Measurements from ENCODE around the gene VAMP2. TPM values are rescaled to one million over a fixed set of nuclear protein-coding genes. Genes with fewer than 3 reads are reported as not detected.

The VAMP2 gene
- total and polyA plus RNA-seq, 2 donors (not counting 1 experiment from before 2014, with no cell fraction given): 162 to 209 TPM

DNA sequence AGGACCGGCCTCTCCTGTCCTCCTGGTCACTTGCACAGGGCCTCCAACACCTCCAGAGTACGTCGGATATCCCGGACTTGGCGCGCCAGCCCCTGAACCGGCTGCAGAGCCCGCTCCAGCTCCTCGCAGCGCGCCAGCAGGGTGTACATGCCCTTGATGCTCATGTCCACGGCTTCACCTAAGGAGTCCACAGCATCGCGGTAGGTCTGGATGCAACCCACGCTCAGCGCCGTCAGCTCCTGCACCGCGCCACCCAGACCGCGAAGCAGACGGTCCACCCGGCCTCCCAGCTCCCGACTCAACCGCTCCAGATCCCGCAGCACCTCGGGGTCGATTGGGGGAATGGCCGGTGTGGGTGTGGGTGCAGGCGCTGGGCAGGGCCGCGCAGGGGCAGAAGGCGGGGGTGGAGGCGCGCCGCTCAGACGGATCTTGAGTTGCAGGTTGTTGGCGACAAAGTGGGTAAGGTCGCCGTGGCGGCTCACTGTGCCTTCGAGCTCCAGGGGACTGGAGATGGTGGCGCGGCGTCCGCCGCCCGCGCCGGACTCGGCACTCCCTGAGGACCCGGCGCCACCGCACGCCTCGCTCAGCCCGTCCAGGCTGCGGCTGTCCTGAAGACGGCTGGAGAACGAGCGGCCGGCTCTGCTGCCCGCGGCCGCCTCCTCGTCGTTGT lies 26.4 kb upstream of the VAMP2 start:
- Mint-ChIP-seq H3K9me3 (ENCODE audit: insufficient read depth) (no peaks in the 10 kb centered on the region), H3K4me1 (peaks cover 13% of the 10 kb centered on the region), H3K27me3 (no peaks in the 10 kb centered on the region), H3K4me3 (no peak overlapping the region), H3K27ac (no peak overlapping the region)
- DNase-seq (no peak), ATAC-seq (ENCODE audit: low read depth) (no peak)
- Histone ChIP-seq H3K4me1 (ENCODE audit: control insufficient read depth in 2 of 2, insufficient read depth in 2 of 2, low read length in 2 of 2) (peaks cover 36 to 53% of the 10 kb centered on the region in 2 donors), H3K4me2 (replicated peaks; ENCODE audit: low read depth, low read length, poor library complexity, severe bottlenecking) (peak overlapping the region; percentile 92), H3K27me3 (replicated peaks in 1 of 4; ENCODE audit: control extremely low read depth in 1 of 4, control insufficient read depth in 3 of 4, insufficient read depth in 4 of 4, low read length in 3 of 4) (no peaks in the 10 kb centered on the region), H3K36me3 (replicated peaks in 1 of 2; ENCODE audit: control extremely low read depth in 1 of 2, control insufficient read depth in 1 of 2, extremely low read depth in 1 of 2, insufficient read depth in 2 of 2, low read length in 1 of 2) (no peaks in the 10 kb centered on the region), H4K20me1 (ENCODE audit: control insufficient read depth, insufficient read depth, low read length, poor library complexity, severe bottlenecking) (peaks cover 17% of the 10 kb centered on the region), H3K27ac (ENCODE audit: low read length in 2 of 2) (peak overlapping the region; percentile 89 to 93), H3K79me2 (ENCODE audit: control insufficient read depth, insufficient read depth, low read length) (no peaks in the 10 kb centered on the region), H3K4me3 (ENCODE audit: control extremely low read depth in 1 of 5, extremely low read depth in 1 of 5, insufficient read depth in 1 of 5, low read depth in 2 of 5, low read length in 4 of 5) (peak overlapping the region; percentile 27 to 97 (median 74)), H2AFZ (ENCODE audit: insufficient read depth, low read depth, low read length, poor library complexity, severe bottlenecking) (peak overlapping the region; percentile 93), H3K9me3 (ENCODE audit: control extremely low read depth in 1 of 3, control insufficient read depth in 2 of 3, insufficient read depth in 1 of 3, low read length in 2 of 3) (no peaks in the 10 kb centered on the region), H3K9ac (ENCODE audit: low read length) (peak overlapping the region; percentile 97)
- TF ChIP-seq CTCF (IDR thresholded peaks at IDR 0.05) (no peak), EZH2 (IDR thresholded peaks at IDR 0.05; ENCODE audit: borderline replicate concordance, insufficient read depth, low read depth, low read length, poor library complexity, severe bottlenecking) (no peak)
- ChIA-PET CTCF (interaction anchor here (0.6 to 7.6 kb wide), 10 partner anchors 10 to 112 kb away, joined by 3 to 86 read pairs (median 4); partner anchors contain the start of genes AURKB and TMEM107), POLR2A (interaction anchor here (0.9 to 7.8 kb wide), 15 partner anchors 10 to 112 kb away, joined by 3 to 118 read pairs (median 5); partner anchors contain the start of genes CTC1, PFAS and SLC25A35)
- intact Hi-C loops (cut with micrococcal nuclease): no loop called here
- WGBS (ENCODE audit: insufficient coverage): 8% methylated on average over 61 of the region's 67 CpGs

Measured in B cell (primary cell).